ENCODE data around the gene PLEKHO1. TPM values are rescaled to one million over a fixed set of nuclear protein-coding genes. Genes with fewer than 3 reads are reported as not detected.

Gene PLEKHO1
- 23.3 and 30.1 TPM in 2 replicates for total RNA-seq

GRCh38 chr1:150149271-150150132 lies at the start of gene PLEKHO1:
Gene PLEKHO1, plus strand, starts transcription at chr1:150149916. Its CDS starts 342 bp downstream, at chr1:150150258.

Other genes starting within 250 kb of the PLEKHO1 start
- 0.87 and 1.8 TPM in 2 replicates for gene SV2A, start 232.1 kb upstream of the PLEKHO1 start, total RNA-seq
- 8.8 and 17.8 TPM in 2 replicates for gene SF3B4, start 222.1 kb upstream of the PLEKHO1 start, total RNA-seq
- 3.9 and 7.3 TPM in 2 replicates for gene MTMR11, start 213.0 kb upstream of the PLEKHO1 start, total RNA-seq
- 7.1 and 11.2 TPM in 2 replicates for gene OTUD7B, start 139.2 kb upstream of the PLEKHO1 start, total RNA-seq
- gene VPS45, start 82.1 kb upstream of the PLEKHO1 start, total RNA-seq, result 18.6 and 20.2 TPM in 2 replicates
- gene ANP32E, start 86.2 kb downstream of the PLEKHO1 start, total RNA-seq, result 9.2 and 13.3 TPM in 2 replicates
- gene CA14, start 107.9 kb downstream of the PLEKHO1 start, total RNA-seq, result not detected in 2 replicates
- gene APH1A, start 119.1 kb downstream of the PLEKHO1 start, total RNA-seq, result 56.1 and 65.0 TPM in 2 replicates
- 11.8 and 16.6 TPM in 2 replicates for gene C1orf54, start 122.9 kb downstream of the PLEKHO1 start, total RNA-seq
- 2.9 and 8.5 TPM in 2 replicates for gene CIART, start 132.6 kb downstream of the PLEKHO1 start, total RNA-seq
- 47.2 and 54.9 TPM in 2 replicates for gene MRPS21, start 143.9 kb downstream of the PLEKHO1 start, total RNA-seq
- gene PRPF3, start 171.6 kb downstream of the PLEKHO1 start, total RNA-seq, result 17.2 and 19.6 TPM in 2 replicates
- gene RPRD2, start 214.2 kb downstream of the PLEKHO1 start, total RNA-seq, result 14.4 and 14.5 TPM in 2 replicates

All from cardiac ventricle fibroblast (primary cell).